IMR-90 (cell line): ENCODE results near the gene RNF133.

Experiments
- CTCF ChIP-seq: conservative IDR thresholded peaks from 2 replicates; pipeline ENCODE4 v1.5.1; 2012; ENCODE audit warnings: mild to moderate bottlenecking, low read depth, low read length, improper control_type of control experiment
- RCOR1 ChIP-seq: IDR thresholded peaks from 2 replicates; pipeline ENCODE4 v1.6.1; 2012; ENCODE audit warnings: mild to moderate bottlenecking, low read length, improper control_type of control experiment; ENCODE audit not compliant: insufficient replicate concordance

GRCh38 chr7:122719010-122719578 lies 20.2 kb upstream of the RNF133 start:
- TF ChIP-seq RCOR1 = no peak
- TF ChIP-seq CTCF = no peak
